Anterior cingulate cortex (tissue), 58 donors: ENCODE measurements around the gene TUSC2.

Source experiments
- DNase-seq, 58 donors: peaks; one replicate each; lab custom pipeline; 2025; lab: John Stamatoyannopoulos, UW

Gene TUSC2, protein sequence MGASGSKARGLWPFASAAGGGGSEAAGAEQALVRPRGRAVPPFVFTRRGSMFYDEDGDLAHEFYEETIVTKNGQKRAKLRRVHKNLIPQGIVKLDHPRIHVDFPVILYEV

DNA sequence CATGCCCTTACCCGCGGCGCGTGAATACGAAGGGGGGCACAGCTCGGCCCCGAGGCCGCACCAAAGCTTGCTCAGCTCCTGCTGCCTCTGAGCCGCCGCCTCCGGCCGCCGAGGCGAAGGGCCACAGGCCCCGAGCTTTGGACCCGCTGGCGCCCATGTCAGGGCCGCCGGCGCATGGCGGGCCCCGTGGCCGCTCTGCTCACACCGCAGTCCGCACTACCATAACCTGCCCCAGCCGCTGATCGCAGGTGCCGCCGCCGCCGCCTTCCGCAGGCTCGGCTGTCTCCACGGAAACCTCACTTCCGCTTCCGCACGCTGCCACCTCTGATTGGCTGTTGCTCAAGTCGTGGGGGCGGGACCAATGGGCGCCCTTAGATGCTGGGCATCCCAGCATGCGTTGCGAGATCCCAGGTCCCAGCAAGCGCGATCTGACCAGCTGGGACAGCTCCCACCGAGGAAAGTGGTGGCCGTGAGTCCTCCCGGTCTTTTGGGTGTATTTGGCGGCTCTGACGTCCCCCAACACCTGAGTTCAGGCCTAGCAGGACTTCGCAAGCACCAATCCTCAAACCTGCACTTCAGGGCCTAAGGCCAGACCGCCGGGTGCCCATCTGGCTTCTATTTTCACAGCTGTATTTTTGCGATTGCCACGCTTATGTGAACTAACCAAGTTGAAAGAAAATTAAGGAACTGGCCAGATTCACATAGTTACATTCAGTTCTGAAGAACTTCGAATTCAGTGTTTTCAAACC lies at the start of gene TUSC2:
Gene TUSC2 (minus strand): TSS at position 281 of the 749 bp plus-strand sequence. CDS start 124 bp downstream, at position 157.
- peak; percentile 50 to 99 (median 93) for DNase-seq

DNA sequence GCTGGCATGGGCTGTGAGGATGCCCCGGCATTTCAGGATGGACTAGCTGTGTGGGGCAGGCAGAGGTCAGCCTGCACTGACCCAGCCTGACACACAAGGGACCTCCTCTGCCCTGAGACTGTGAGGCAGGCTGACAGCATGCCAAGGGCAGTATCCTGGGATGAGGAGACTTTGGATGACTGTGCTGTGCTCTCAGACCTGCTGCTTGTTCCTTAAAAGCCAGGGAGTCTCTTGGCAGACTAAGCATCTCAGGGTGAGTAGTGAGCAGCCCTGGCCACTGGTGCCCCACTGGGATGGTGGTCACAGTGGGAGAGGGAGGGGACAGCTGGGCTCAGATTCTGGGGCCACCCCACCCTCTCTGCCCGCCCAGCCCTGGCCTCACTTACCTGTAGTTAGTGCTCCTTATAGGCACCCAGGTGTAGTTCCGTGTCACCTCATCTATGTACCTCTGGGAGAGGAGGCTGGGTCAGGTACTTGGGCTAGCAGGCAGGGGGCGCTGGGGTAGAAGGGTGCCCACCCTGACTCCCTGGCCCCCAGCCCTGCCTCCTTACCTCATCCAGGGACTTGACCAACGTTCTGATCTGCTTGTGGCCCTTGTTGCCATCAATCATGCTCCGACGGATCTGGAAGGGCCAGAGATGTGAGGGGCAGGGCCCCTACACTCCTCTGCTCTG lies 47.4 kb upstream of the TUSC2 start:
- no peak for DNase-seq

DNA sequence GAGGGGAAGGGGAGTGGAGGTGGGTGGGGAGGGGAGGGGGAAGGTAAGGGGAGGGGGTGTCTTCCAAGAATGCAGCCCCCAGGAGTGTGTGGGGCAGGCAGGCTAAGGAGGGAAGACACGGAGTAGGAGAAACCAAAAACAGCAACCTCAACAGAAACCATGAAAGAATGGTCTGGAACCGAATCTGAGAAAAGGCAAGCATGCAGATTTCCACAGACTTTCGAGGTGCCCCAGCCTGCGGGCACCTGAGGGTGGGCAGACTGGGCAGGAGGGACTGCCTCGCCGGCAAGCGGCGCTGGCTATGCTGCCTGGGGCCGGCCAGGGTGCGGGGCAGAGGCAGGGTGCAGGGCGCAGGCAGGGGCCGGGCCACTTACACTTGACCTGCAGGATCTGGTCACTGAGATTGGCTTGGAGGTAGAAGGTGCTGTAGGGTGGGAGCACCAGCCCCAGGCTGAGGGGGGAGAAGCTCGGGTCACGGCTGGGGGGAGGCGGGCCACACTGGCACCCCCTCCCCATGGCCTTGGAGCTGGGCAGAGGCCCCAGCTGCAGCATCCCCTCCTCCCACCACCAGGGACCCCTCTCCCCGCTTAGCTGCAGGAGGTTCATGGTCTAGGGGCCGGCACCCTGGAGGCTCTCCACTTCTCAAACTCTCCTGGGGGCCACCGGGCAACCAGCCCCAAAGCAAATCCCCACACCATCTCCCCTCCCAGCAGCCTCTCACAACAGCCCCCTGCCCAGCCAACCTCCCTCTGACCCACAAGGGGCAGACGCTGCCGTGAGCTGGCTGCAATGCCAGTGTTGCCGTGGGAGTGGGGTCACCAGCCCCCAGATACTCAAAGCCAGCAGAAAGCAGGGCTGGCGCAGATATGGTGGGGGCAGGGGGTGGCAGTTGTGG lies 46.6 kb upstream of the TUSC2 start:
- DNase-seq = no peak

DNA sequence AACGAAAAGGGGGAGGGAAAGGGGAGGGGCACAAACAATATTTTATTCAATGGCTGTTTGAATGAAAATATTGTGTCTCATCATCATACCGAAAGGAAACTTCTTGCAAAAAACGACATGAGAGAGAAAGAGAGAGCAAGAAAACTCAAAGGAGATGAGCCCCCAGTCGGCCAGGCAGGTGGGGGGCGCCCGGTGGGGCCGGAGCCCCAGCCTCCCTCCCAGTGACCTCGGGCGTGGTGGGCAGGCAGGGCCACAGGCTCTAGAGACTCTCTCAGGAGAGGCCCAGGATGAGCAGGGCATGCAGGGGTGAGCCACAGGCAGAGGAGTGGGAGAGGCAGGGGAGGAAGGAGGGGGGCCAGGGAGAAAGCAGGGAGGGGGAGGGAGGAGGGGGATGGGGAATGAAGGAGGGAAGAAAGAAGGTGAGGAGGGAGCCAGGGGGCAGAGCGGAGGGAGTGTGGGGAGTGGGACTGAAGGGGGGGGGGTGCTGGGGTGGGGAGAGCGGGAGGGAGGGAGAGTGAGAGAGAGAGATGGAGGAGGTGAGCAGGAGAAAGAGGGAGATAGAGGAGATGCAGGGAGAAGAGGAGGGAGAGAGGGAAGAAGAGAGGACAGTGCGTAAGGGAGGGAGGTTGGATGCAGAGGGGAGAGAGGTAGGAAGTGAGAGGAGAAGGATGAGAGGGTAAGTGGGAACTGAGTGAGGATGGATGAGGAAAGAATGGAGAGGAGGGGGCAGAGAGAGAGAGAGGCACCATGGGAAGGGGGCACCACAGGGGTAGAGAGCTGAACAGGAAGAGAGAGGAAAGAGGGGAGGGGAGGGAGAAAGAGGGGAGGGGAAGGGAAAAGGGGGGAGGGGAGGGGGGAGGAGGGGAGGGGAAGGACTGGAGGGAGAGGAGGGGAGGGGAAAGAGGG lies 45.4 kb upstream of the TUSC2 start:
- DNase-seq = no peak

DNA sequence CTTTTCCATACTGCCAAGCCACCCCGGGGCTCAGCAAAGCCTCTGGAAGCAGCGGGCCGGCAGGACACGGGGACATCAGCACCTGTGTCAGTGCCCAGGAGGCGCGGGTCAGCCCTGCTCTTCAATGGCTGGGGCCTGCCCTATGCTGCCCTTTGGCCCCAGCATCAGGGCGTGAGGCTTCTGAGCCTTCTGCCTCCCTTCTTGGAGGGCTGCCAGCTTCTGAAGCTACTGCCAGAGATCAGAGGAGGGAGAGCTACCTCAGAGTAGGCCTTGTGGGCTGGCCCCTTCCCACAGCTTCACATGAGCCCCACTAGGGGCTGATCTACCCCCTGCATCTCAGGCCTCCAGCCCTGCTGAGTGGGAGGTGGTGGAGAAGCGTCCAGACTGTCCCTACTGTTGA lies 44.3 kb upstream of the TUSC2 start:
- DNase-seq = peak in 1 of 58 donors; percentile 9

DNA sequence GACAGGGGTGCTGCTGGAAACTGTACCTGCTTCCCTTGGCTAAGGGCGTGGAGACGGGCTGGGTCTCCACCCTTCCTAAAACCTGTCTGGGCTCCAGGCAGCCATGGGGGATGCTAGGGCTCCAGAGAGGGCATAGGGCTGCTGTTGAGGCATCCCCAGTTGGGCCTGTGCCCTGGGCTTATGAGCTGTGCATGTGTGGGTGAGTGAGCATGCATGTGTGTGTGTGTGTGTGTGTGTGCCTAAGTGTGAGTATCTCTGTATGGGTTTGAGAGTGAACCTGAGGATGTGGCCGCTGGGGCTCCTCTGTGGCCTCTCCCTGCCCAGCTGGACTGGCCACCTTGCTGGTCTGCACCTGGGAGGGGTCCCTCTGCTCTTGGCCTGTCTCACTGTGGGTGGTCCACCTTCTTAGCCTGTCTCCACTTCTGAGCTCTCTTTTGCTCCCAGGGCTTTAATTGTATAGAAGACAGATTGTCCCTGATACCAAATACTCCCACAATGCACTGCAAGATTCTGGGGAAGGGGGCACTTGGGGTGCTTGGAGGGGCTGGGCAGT lies 43.2 kb upstream of the TUSC2 start:
- DNase-seq = no peak

DNA sequence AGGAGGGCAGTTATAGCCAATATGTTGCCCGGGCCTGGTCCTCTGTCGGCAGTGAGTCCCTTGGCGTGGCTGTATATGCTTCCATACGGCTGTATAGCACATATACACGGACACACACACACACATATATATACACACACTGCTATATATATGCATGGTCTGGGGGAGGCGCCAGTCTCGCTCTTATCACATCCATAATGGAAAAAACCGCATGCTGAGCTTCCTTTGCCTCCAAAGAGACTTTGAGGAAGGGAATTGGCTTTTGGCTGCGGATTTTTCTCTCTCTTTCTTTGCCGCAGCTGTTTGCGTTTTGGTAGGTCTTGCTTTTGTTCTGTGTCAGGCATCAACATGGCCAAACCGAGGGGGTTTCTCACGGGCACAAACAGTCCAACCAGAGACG lies 42.6 kb upstream of the TUSC2 start:
- peak in 20 of 58 donors; percentile 4 to 64 (median 16) for DNase-seq

DNA sequence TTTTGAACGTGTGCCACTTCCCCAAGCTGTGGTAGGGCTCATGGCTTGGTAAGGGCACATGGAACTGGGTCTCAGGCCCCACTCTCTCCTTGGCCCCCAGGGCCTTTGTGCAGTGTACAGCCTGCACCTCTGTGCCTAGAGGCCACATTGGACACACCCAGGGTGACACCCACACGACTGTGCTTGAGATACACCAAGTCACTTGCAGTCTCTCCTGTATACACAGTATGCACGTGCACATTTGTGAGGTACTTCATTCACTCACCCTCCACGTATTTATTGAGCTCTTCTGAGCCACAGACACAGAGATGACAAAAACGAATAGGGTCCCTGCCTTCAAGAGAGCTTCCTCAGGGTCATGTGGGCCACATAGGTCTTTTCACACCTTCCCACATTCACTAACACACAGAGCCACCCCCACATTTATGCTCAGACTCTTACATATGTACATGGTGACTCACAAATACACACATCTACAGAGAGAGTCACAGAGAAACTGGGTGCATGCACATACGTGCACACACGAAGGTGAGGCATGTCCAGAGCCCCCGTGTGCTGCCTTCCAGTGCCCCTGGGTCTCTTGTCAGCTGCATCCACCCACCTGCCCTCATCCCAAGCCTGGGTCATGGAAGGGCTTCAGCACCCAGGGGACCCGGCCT lies 41.1 kb upstream of the TUSC2 start:
- DNase-seq = no peak

DNA sequence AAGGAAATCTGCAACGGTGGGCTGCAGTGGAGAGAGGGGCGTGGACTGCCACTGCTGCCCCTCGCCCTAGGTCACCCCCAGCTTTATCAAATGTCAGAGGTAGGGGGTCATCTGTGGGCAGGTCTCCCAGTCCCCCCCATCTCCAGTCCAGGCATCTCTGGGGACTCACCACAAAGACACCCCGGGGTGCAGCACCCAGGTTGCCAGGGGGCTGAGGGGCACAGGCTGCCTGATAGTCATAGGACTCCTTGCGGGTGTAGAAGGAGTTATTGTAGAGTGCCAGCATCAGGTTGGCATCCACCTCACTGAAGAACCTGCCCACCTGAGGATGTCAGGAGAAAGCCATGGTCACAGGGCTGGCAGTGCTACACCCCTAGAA lies 37.8 kb upstream of the TUSC2 start:
- DNase-seq = no peak

DNA sequence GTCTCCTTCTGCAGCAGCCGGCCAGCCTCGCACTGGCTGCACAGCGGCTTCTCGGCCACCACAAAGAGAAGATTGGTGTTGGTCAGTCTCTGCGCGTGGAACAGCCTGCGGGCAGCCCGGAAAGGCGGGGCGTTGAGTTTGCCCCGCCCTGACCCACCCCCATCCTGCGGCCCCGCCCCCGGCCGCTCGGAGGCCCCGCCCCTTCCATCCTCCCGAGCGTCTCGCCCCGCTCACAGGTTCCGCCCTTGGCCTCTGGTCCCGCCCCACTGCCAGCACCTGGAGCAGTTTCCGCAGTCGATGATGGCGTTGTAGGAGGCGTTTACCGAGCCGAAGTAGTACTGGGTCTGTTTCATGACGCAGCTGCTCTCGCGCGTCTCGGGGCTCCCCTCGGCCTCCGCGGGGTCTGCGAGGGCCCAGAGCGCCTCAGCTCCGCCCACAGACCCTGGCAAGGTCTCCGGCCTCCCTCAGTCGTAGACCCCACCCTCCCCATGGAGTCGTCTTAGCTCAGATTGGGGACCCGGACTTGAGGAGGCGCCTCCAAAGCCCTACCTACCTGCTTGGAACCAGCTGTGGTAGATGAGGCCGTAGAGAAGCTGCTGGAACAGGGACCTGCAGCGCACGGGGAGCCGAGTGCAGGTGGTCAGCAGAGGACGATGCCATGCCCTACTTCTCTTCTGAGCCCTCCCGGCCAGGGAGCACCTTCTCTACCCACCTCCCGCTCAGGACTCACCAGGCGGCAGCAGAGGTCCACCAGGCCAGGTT lies 37.2 kb upstream of the TUSC2 start:
- DNase-seq = peak in 53 of 58 donors; percentile 11 to 84 (median 54)

DNA sequence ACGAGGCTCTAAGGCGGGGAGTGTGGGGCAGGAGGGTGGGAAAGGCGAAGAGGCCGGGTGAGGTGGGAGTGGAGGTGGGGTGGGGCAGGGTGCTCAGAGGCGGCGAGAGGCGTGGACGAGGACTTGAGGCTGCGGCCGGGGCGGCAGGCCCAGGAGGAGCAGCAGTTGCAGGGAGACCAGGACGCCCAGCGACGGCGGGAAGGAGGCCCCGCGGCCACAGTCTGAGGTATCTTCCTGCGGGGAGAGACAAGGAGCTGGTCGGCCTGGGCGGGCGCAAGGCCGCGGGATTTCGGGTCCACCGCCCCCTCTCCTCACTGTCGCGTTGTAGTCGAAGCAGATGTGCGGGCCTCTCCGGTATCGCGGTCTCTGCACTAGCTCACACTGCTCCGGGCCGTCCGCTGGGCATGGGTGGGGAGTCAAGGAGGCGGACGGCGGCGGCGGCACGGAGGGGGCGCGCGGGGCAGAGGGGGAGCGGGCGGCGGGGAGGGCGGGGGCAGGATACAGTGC lies 36.6 kb upstream of the TUSC2 start:
- DNase-seq = no peak

DNA sequence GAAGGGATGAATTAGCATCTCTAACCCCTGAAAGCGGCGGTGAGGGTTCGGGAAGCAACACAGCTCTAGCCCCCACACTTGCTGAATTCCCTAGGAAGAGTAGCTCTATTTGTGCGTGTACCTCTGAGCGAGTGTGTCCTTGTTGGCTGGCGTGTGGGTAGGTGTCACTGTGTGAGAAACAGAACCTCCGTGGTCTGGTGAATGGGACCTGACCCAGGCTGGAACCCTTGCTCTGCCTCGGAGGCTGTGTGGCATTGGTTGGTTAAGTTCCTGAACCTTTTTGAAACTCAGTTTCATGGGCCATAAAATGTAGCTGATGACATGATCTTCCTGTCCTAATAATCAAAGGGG lies 31.7 kb upstream of the TUSC2 start:
- no peak for DNase-seq

DNA sequence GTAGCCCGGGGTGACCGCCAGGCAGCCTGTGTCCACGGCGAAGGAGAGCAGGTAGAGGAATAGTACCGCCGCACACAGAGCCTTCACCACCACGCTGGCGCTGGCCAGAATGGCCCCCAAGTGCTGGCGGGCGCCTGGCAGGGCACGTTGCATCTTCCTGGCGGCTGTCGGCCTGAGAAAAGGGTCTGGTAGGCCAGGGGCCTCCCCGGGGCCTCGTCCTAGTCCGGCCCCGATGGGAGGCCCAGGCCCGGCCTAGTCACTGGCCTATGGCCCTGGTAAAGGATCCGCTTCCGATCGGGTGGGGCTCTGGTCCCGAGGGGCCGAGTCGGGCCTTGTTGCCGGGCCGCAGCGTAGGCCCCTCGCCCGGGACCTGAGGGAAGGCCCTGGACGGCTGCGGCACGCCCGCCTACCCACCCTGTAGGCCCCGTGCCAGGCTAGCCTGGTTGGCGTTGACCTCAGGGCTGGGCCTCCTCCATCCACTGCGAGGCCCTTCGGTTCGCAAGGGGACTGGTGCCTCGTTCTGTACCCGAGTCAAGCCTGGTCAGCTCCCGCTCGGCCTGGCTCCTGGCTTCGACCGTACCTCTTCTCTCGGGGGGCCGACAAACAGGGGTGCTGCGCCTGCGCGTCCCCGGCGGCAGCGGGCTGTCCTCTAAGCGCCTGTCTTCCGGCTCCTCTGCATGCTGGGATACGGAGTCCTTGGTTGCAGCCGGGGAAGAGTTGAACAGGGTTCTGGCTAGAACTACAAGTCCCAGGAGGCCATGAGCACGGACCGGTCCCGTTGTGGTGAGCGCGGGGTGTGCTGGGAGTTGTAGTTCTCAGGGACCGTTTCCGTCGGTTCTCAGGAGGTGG lies 31.1 kb upstream of the TUSC2 start, which contains the start of gene TMEM115:
Gene TMEM115 (minus strand): TSS at position 611 of the 849 bp plus-strand sequence. CDS start 458 bp downstream, at position 153.
- peak; percentile 71 to 100 (median 98) for DNase-seq

DNA sequence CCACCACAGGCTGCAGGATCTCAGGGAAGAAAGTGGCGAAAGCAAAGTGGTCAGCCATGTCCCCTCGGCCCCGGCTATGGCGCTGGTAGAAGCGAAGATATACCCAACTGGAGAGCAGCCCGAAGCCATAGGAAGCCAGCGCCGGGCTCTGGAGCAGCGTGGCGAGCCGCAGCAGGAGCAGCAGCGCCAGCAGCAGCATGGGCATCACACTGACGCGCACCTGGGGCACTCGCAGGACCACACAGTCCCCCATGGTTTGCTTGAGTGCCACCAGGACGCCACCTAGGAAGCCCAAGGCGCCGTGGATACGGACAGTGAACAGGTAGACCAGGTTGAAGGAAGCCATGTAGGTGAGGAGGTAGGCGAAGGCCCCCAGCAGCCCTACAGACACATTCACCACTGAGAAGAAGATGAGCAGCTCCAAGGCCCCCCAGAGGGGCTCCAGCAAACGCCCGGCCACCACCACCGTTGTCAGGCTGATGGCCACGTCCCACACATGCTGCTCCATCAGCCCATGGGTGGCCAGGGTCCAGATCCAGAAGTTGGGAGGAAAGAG lies 30.4 kb upstream of the TUSC2 start:
- DNase-seq = no peak

DNA sequence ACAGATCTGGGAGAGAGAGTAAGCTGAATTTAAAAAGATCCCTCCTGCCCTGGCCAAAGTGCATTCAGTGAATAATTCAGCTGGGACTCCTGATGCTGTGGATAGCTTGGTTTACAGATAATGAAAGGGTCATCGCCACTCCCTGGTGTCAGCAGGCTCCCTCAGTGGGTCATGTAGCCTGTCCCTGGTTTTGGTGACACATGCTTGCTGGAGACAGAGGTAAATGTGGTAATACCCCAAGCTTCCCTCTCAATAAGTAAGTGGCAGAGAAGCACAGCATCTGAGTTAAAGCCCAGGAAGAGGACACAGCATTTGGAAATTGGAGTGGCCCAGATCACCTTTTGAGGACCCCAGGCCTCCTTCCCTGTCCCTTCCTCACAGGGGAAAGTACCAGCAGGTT lies 29.5 kb upstream of the TUSC2 start:
- DNase-seq = no peak

DNA sequence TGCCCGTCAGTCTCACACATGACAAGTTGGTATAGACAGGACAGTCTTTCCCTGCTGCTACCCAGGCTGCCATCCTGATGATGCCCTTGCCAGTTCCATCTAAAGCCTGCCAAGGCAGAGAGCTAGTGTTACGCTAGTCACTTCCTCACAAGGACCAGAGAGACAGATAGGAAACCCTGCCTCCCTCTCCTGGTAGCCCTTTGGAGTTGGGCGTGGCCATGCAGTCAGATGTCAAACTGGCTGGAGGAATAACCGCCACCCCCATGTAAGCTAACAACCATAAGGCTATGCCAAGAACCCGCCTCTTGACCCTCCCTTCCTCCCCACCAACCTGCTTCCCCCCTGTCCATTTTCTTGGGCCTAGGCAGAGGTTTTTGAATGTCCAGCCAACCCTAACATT lies 28.5 kb upstream of the TUSC2 start:
- no peak for DNase-seq
